CD4-positive, alpha-beta T cell treated with Interleukin-15 for 4 hours (primary cell): ENCODE results near the gene ALK.

Experiments used
- DNase-seq: peaks from one replicate; pipeline ENCODE4 v3.0.0-alpha.2; 2020; ENCODE audit warnings: low spot score

ALK gene

GRCh38 chr2:29606104-29607037 is 315.0 kb downstream of the ALK start:
- no peak for DNase-seq

DNA sequence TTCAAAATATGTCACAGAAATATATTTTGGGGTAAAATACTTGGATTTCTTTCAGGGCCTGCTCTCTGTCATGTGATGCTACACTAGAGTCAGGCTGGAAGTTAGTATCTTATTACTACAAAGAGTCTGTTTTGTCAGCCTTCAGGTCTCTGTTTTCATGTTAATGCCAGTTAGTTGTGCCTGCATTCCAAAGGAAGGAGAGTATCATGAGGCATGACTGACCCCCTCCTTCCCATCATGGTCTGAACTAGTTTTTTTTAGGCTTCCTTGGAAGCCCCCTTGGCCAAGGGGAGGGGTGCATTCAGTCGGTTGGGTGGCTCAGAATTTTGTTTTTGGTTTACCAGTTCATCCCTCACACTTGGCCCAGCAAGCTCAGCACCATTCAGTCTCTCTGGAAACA is 318.0 kb downstream of the ALK start:
- no peak for DNase-seq

DNA sequence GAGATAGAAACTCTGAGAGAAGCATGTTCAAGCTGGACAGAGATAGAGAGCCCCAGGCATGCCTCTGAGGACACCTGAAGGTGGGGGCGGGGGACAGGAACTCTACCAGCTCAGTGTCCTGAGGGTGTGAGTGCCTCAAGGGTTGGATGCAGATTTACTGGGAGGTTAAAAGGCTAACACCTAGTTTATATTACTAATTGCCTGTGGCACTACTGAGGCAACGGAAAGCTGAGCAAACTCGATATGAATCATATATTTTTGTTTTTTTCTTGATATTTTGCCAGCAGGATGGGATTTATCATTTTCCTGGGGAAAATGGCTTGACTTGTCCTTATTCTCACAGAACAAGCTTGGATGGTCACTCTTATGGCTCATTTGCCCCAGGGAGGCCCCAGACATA is 319.5 kb downstream of the ALK start:
- DNase-seq = no peak

DNA sequence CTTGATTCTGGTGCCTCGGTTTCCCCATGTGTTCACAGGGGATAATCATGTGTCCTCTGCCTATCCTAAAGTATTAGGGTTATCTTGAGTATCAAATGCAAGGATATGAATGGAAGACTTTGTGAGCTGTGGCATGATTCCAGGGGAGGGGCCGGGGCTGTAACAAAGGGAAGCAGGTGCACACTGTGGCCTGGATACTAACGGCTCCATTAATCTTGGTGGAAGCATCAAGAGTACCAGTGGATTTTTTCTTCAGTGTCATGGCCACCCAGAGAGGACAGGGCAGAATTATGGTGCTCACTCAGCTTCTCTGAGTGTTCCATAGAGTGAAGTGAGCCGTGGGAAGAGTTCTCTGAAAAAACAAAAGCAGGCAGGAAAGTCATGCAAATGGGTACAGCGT is 320.1 kb downstream of the ALK start:
- DNase-seq = no peak

- DNase-seq = no peak
These were observed 321.4 kb downstream of the ALK start for GRCh38 chr2:29599946-29600345.

DNA sequence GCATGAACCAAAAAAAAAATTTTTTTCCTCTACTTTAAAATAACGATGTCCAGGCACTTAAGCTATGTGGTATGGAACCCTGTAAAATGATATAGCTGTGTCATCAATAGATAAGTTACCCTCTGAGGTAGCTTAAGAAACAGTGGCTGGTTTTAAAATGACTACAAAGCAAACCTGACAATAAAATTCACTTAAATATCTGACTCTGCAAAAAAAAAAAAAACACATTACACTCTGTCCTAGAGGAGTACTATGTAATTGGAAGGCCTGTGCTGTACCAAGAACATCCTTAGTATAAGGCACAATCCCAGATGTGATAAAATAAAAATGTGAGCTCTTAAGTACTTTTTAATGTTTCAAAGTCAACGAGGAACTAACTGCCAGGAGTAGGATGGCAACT is 322.4 kb downstream of the ALK start:
- DNase-seq = no peak

DNA sequence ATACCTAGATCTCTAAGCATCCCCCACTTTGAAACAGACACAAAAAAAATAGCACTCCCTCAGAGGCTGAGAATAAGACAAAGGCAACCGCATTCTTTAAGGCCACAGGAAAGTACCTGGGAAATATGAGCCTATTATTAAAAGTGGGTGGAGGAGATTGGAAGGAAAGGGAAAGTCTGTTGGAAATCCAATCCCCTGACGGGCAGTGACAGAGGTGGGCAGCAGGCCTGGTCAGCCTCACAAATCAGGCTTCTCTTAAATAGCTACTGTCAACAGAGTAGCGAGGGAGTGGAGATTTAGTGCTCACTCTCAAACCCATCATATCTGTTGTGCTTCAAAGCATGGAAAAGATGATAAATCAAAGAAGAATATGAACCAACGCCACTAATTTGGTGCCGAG is 324.4 kb downstream of the ALK start:
- no peak for DNase-seq

DNA sequence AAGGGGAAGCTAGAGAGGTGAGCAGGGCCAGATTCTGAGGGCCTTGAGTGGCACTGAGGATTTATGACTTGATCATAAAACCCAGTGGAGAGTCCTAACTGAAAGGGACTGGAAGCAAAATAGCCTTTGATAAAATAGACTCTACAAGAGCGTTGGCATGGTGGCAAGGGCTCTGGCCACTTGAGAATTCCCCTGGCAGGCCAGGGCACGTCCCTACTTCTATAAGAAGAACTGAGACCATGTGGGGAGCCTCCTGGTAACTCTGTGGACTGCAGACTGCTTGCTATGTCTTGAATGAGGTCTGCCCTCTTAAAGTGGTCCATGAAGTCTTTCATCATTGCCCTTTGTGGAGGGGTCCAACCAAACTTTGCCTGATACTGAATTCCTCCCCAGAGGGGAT is 324.8 kb downstream of the ALK start:
- no peak for DNase-seq

GRCh38 chr2:29591600-29591999 is 329.8 kb downstream of the ALK start:
- DNase-seq = no peak

- no peak for DNase-seq
These were observed 331.2 kb downstream of the ALK start for GRCh38 chr2:29590211-29590610.

- no peak for DNase-seq
These were observed 331.8 kb downstream of the ALK start for GRCh38 chr2:29589440-29590103.

GRCh38 chr2:29587402-29588190 is 333.8 kb downstream of the ALK start:
- DNase-seq = no peak

GRCh38 chr2:29586919-29587318 is 334.5 kb downstream of the ALK start:
- no peak for DNase-seq

DNA sequence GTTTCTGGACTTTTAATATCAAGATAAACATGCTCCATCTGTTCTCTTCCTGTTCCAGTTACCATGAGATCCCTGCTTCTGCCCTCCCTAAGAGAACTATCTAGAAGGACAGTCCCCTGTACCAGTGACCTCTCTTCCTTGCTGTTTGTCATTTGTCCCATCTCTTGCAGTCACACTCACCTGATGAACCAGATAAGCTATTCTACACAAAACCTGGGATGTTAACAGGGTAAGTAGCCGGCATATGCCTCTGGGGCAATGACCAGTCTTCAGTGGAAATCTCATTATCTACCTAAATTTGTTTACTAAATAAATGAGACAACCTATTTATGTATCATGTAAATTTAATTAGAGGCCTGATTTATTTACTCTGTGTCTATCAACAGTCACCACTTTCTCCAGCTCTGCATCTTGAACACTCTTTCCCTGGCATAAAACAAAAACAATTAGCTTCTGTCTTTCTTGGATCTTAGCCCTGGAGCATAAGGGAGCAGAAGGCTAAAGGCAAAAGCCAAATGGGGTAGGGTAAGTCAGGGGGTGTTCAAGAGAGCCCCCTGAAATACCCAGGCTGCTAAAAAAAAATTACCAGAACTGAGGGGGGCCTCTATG is 337.7 kb downstream of the ALK start:
- no peak for DNase-seq

DNA sequence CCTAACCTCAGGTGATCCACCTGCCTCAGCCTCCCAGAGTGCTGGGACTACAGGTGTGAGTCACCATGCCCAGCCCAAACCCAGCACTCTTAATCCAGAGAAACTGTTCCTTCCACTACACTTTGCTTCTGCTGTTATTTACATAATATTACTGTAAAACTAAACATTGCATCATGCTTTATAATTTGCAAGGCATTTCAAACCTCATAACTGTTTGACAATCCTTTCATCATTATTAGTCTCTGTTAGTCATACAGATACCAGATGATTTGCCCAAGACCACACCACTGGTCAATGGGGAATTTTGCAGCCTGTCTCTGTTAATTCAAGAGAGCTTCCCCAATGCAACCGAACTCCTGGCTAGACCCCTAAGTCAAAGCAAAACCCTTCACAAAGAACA is 338.3 kb downstream of the ALK start:
- no peak for DNase-seq

DNA sequence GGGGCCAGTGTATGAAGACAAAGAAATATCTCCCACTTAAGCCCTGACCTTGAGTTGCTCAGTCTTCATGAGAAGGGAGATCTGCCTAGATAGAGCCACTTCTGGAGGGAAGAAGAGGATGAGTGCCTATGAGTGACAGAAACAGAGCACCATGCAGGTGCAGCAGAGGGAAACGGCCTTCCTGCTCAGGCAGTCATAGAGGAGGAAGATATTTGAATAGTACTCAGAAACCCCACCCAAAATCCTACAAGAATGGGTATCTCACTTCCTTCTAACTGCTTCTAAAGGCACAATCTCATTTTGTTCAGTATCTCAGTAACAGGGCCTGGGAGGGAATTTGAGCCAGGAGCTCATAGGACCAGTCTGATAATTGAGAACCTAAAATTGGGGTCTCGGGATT is 339.3 kb downstream of the ALK start:
- DNase-seq = no peak

GRCh38 chr2:29580223-29580622 is 341.2 kb downstream of the ALK start:
- DNase-seq = no peak

DNA sequence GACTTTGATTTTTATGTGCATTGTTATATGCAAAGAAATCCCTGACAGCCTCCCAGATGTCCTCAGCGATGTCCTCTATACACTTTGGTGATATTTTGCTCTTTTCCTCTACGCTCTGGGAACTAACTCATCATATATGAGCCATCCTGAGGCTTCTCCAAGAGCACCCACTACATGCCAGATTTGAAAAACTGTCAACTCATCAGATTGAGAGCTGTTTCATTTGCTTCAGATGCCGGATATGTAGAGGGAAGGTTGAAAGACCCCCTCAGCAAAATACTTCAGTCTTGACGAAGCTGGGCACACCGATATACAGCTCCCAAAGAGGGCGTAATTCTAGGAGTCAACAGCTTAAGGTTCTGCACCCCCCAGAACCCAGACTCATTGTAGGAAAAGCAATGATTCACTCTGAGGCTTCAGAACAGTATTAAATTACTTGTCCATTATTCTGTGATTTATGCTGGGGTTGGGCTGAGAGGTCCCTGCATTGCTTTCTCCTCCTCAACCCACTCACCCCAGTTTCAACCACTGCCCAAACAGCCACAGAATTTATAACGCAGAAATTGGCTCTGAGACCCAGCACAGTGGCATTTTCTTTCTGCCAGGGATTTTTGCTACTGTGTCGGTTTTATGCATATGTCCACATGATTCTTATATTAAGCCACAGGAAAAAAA is 341.8 kb downstream of the ALK start:
- DNase-seq = no peak

DNA sequence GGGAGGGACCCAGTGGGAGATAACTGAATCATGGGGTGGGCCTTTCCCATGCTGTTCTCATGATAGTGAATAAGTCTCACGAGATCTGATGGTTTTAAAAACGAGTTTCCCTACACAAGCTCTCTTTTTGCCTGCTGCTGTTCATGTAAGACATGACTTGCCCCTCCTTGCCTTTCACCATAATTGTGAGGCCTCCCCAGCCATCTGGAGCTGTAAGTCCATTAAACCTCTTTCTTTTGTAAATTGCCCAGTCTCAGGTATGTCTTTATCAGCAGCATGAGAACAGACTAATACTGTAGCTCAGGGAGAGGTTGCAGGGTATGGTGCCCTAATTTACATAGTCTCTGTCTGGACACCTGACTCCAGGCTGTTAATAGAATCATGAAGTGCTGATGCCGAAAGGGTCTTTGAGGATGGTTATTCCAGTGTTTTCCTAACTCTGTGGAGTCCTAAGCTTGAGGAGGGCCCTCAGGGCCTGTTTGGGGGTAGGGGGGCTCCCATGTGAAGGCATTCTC is 343.2 kb downstream of the ALK start:
- no peak for DNase-seq

- no peak for DNase-seq
These were observed 345.2 kb downstream of the ALK start for GRCh38 chr2:29576231-29576630.

GRCh38 chr2:29575370-29575890 is 346.0 kb downstream of the ALK start:
- DNase-seq = no peak
